ENCODE data around the gene ANKMY2.
A peak's percentile ranks its signal among the peaks of the same experiment; 100 is the strongest.
"Not testable (repeated sequence)": the region's sequence is repeated elsewhere in the genome, so short reads cannot be mapped to it uniquely, and the experiment has no call there.

ANKMY2 gene

GRCh38 chr7:16645593-16646471 lies at the start of gene ANKMY2, which contains the start of gene BZW2:
TSS of gene ANKMY2 (minus strand) at chr7:16645754. CDS start at chr7:16645573, 181 bp downstream.
TSS of gene BZW2 (plus strand) at chr7:16646181. CDS start at chr7:16665444, 19,263 bp downstream.
- Histone ChIP-seq H3K4me3 (ENCODE audit: low read depth in 1 of 2, low read length in 2 of 2) (peak within 1 kb of the TSS; percentile 86 to 91), H3K9ac (ENCODE audit: low read length) (peak within 1 kb of the TSS; percentile 70), H3K4me1 (ENCODE audit: insufficient read depth, low read length) (peaks cover 36% of the 10 kb centered on the region), H3K36me3 (ENCODE audit: insufficient read depth, low read length) (no peaks in the 10 kb centered on the region), H3K27me3 (ENCODE audit: control insufficient read depth in 1 of 2, insufficient read depth in 2 of 2, low read length in 2 of 2) (no peaks in the 10 kb centered on the region), H3K9me3 (ENCODE audit: low read length) (no peaks in the 10 kb centered on the region), H3K27ac (ENCODE audit: low read depth, low read length) (peak within 1 kb of the TSS; percentile 96)

GRCh38 chr7:16694806-16695205 lies 49.3 kb upstream of the ANKMY2 start:
- peaks cover 32% of the 10 kb centered on the region for H3K36me3 ChIP-seq (ENCODE audit: insufficient read depth, low read length)
- no peak overlapping the region for H3K4me3 ChIP-seq (ENCODE audit: low read depth in 1 of 2, low read length in 2 of 2)
- H3K4me1 ChIP-seq (ENCODE audit: insufficient read depth, low read length), result no peaks in the 10 kb centered on the region
- H3K27ac ChIP-seq (ENCODE audit: low read depth, low read length), result no peak overlapping the region
- H3K9me3 ChIP-seq (ENCODE audit: low read length), result no peaks in the 10 kb centered on the region
- H3K9ac ChIP-seq (ENCODE audit: low read length), result no peak overlapping the region
- no peaks in the 10 kb centered on the region for H3K27me3 ChIP-seq (ENCODE audit: control insufficient read depth in 1 of 2, insufficient read depth in 2 of 2, low read length in 2 of 2)

- no peaks in the 10 kb centered on the region for H3K27me3 ChIP-seq (ENCODE audit: control insufficient read depth in 1 of 2, insufficient read depth in 2 of 2, low read length in 2 of 2)
- H3K9ac ChIP-seq (ENCODE audit: low read length), result no peak overlapping the region
- H3K36me3 ChIP-seq (ENCODE audit: insufficient read depth, low read length), result peaks cover 25% of the 10 kb centered on the region
- H3K27ac ChIP-seq (ENCODE audit: low read depth, low read length), result no peak overlapping the region
- H3K4me3 ChIP-seq (ENCODE audit: low read depth in 1 of 2, low read length in 2 of 2), result no peak overlapping the region
- H3K4me1 ChIP-seq (ENCODE audit: insufficient read depth, low read length), result no peaks in the 10 kb centered on the region
- no peaks in the 10 kb centered on the region for H3K9me3 ChIP-seq (ENCODE audit: low read length)
Measured at GRCh38 chr7:16693601-16694318, 48.2 kb upstream of the ANKMY2 start.

- Histone ChIP-seq H3K27ac (ENCODE audit: low read depth, low read length) (no peak overlapping the region), H3K4me1 (ENCODE audit: insufficient read depth, low read length) (no peaks in the 10 kb centered on the region), H3K9ac (ENCODE audit: low read length) (no peak overlapping the region), H3K36me3 (ENCODE audit: insufficient read depth, low read length) (peaks cover 6% of the 10 kb centered on the region), H3K9me3 (ENCODE audit: low read length) (no peaks in the 10 kb centered on the region), H3K27me3 (ENCODE audit: control insufficient read depth in 1 of 2, insufficient read depth in 2 of 2, low read length in 2 of 2) (no peaks in the 10 kb centered on the region), H3K4me3 (ENCODE audit: low read depth in 1 of 2, low read length in 2 of 2) (no peak overlapping the region)
Measured at GRCh38 chr7:16691241-16691640, 45.7 kb upstream of the ANKMY2 start.

- Histone ChIP-seq H3K4me3 (ENCODE audit: low read depth in 1 of 2, low read length in 2 of 2) (no peak overlapping the region), H3K27ac (ENCODE audit: low read depth, low read length) (no peak overlapping the region), H3K36me3 (ENCODE audit: insufficient read depth, low read length) (no peaks in the 10 kb centered on the region), H3K9me3 (ENCODE audit: low read length) (no peaks in the 10 kb centered on the region), H3K27me3 (ENCODE audit: control insufficient read depth in 1 of 2, insufficient read depth in 2 of 2, low read length in 2 of 2) (no peaks in the 10 kb centered on the region), H3K9ac (ENCODE audit: low read length) (no peak overlapping the region), H3K4me1 (ENCODE audit: insufficient read depth, low read length) (no peaks in the 10 kb centered on the region)
Measured at GRCh38 chr7:16688249-16688648, 42.7 kb upstream of the ANKMY2 start.

GRCh38 chr7:16685535-16685934 lies 40.0 kb upstream of the ANKMY2 start:
- no peaks in the 10 kb centered on the region for H3K27me3 ChIP-seq (ENCODE audit: control insufficient read depth in 1 of 2, insufficient read depth in 2 of 2, low read length in 2 of 2)

GRCh38 chr7:16684935-16685334 lies 39.4 kb upstream of the ANKMY2 start:
- Histone ChIP-seq H3K36me3 (ENCODE audit: insufficient read depth, low read length) (peaks cover 7% of the 10 kb centered on the region), H3K9ac (ENCODE audit: low read length) (no peak overlapping the region), H3K4me1 (ENCODE audit: insufficient read depth, low read length) (no peaks in the 10 kb centered on the region), H3K4me3 (ENCODE audit: low read depth in 1 of 2, low read length in 2 of 2) (no peak overlapping the region), H3K27me3 (ENCODE audit: control insufficient read depth in 1 of 2, insufficient read depth in 2 of 2, low read length in 2 of 2) (no peaks in the 10 kb centered on the region), H3K9me3 (ENCODE audit: low read length) (no peaks in the 10 kb centered on the region), H3K27ac (ENCODE audit: low read depth, low read length) (no peak overlapping the region)

More at GRCh38 chr7:16685535-16685934, 40.0 kb upstream of the ANKMY2 start:
- H3K36me3 ChIP-seq (ENCODE audit: insufficient read depth, low read length), result peaks cover 7% of the 10 kb centered on the region
- no peak overlapping the region for H3K4me3 ChIP-seq (ENCODE audit: low read depth in 1 of 2, low read length in 2 of 2)
- no peaks in the 10 kb centered on the region for H3K4me1 ChIP-seq (ENCODE audit: insufficient read depth, low read length)
- no peaks in the 10 kb centered on the region for H3K9me3 ChIP-seq (ENCODE audit: low read length)
- H3K9ac ChIP-seq (ENCODE audit: low read length), result no peak overlapping the region
- no peak overlapping the region for H3K27ac ChIP-seq (ENCODE audit: low read depth, low read length)

- H3K36me3 ChIP-seq (ENCODE audit: insufficient read depth, low read length), result peaks cover 15% of the 10 kb centered on the region
- H3K9ac ChIP-seq (ENCODE audit: low read length); H3K27me3 ChIP-seq (ENCODE audit: control insufficient read depth in 1 of 2, insufficient read depth in 2 of 2, low read length in 2 of 2); H3K4me3 ChIP-seq (ENCODE audit: low read depth in 1 of 2, low read length in 2 of 2); H3K9me3 ChIP-seq (ENCODE audit: low read length); H3K4me1 ChIP-seq (ENCODE audit: insufficient read depth, low read length); H3K27ac ChIP-seq (ENCODE audit: low read depth, low read length): not testable (repeated sequence)
Measured at GRCh38 chr7:16678645-16679566, 33.4 kb upstream of the ANKMY2 start.

- no peak overlapping the region for H3K4me3 ChIP-seq (ENCODE audit: low read depth in 1 of 2, low read length in 2 of 2)
- no peak overlapping the region for H3K27ac ChIP-seq (ENCODE audit: low read depth, low read length)
- no peaks in the 10 kb centered on the region for H3K27me3 ChIP-seq (ENCODE audit: control insufficient read depth in 1 of 2, insufficient read depth in 2 of 2, low read length in 2 of 2)
- H3K36me3 ChIP-seq (ENCODE audit: insufficient read depth, low read length), result peaks cover 15% of the 10 kb centered on the region
- no peaks in the 10 kb centered on the region for H3K9me3 ChIP-seq (ENCODE audit: low read length)
- H3K9ac ChIP-seq (ENCODE audit: low read length), result no peak overlapping the region
- no peaks in the 10 kb centered on the region for H3K4me1 ChIP-seq (ENCODE audit: insufficient read depth, low read length)
Measured at GRCh38 chr7:16677978-16678494, 32.5 kb upstream of the ANKMY2 start.

GRCh38 chr7:16675277-16675676 lies 29.7 kb upstream of the ANKMY2 start:
- Histone ChIP-seq H3K9ac (ENCODE audit: low read length) (no peak overlapping the region), H3K36me3 (ENCODE audit: insufficient read depth, low read length) (peaks cover 8% of the 10 kb centered on the region), H3K4me3 (ENCODE audit: low read depth in 1 of 2, low read length in 2 of 2) (no peak overlapping the region), H3K9me3 (ENCODE audit: low read length) (no peaks in the 10 kb centered on the region), H3K4me1 (ENCODE audit: insufficient read depth, low read length) (no peaks in the 10 kb centered on the region), H3K27ac (ENCODE audit: low read depth, low read length) (no peak overlapping the region), H3K27me3 (ENCODE audit: control insufficient read depth in 1 of 2, insufficient read depth in 2 of 2, low read length in 2 of 2) (no peaks in the 10 kb centered on the region)

- Histone ChIP-seq H3K27me3 (ENCODE audit: control insufficient read depth in 1 of 2, insufficient read depth in 2 of 2, low read length in 2 of 2) (no peaks in the 10 kb centered on the region), H3K9ac (ENCODE audit: low read length) (no peak overlapping the region), H3K9me3 (ENCODE audit: low read length) (no peaks in the 10 kb centered on the region), H3K4me1 (ENCODE audit: insufficient read depth, low read length) (no peaks in the 10 kb centered on the region), H3K4me3 (ENCODE audit: low read depth in 1 of 2, low read length in 2 of 2) (no peak overlapping the region), H3K27ac (ENCODE audit: low read depth, low read length) (no peak overlapping the region), H3K36me3 (ENCODE audit: insufficient read depth, low read length) (peaks cover 8% of the 10 kb centered on the region)
Measured at GRCh38 chr7:16671811-16672210, 26.3 kb upstream of the ANKMY2 start.
